MM.1S (cell line): ENCODE results near the gene PLCB1.

Experiments used
- CTCF ChIP-seq: fragments of 300-600 bp; sonication (generic); IDR thresholded peaks from 2 replicates; pipeline ENCODE4 v1.5.1; 2016; ENCODE audit warnings: antibody characterized with exemption, low read length, mixed read lengths
- EZH2 ChIP-seq: fragments of 300-600 bp; sonication (generic); optimal IDR thresholded peaks from 2 replicates; pipeline ENCODE3; 2017; ENCODE audit warnings: low read depth, mild to moderate bottlenecking, antibody characterized with exemption, low read length, mixed read lengths
- EZH2phosphoT487 ChIP-seq: fragments of 300-600 bp; sonication (generic); IDR thresholded peaks from 2 replicates; pipeline ENCODE4 v1.6.1; 2018; ENCODE audit warnings: antibody characterized with exemption, low read length

GRCh38 chr20:8352486-8352885 is 220.4 kb downstream of the PLCB1 start:
- TF ChIP-seq CTCF (no peak), EZH2 (no peak), EZH2phosphoT487 (no peak)
